Measurements from ENCODE around the gene HMHB1. TPM values are rescaled to one million over a fixed set of nuclear protein-coding genes. Genes with fewer than 3 reads are reported as not detected.

Gene HMHB1
- total RNA-seq, 1 donor from 2014 or later, result not detected

DNA sequence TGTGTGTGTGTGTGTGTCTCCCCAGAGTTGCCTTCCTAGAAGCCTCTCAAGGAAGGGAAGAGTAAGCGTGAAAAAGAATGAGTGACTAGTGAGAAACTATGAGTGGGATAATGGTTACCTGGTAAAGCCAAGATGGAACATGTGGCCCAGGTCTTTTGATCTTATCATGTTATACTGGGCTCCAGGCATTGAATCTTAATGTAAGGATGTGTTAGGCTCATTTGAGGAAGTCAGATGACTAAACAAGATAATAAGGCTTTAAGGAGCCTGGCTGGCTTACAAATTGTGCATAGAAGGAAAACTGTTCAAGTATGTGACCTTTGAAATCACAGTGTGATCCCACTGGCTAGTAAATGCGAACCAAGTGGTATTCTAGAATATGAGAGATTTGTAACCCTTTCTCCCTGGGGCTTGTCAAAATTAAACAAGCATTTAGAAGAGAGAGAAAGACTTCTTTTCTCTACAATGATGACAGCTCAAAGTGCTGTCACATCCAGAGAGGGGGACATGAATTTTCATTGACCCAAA lies 29.9 kb upstream of the HMHB1 start:
- Histone ChIP-seq H3K27me3 (ENCODE audit: control insufficient read depth, insufficient read depth, low read length) (no peaks in the 10 kb centered on the region), H3K4me3 (ENCODE audit: low read depth, low read length) (no peak overlapping the region), H3K36me3 (ENCODE audit: control insufficient read depth, insufficient read depth, low read length) (no peaks in the 10 kb centered on the region)
- TF ChIP-seq, protein P1, sequence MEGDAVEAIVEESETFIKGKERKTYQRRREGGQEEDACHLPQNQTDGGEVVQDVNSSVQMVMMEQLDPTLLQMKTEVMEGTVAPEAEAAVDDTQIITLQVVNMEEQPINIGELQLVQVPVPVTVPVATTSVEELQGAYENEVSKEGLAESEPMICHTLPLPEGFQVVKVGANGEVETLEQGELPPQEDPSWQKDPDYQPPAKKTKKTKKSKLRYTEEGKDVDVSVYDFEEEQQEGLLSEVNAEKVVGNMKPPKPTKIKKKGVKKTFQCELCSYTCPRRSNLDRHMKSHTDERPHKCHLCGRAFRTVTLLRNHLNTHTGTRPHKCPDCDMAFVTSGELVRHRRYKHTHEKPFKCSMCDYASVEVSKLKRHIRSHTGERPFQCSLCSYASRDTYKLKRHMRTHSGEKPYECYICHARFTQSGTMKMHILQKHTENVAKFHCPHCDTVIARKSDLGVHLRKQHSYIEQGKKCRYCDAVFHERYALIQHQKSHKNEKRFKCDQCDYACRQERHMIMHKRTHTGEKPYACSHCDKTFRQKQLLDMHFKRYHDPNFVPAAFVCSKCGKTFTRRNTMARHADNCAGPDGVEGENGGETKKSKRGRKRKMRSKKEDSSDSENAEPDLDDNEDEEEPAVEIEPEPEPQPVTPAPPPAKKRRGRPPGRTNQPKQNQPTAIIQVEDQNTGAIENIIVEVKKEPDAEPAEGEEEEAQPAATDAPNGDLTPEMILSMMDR (IDR thresholded peaks at IDR 0.05; ENCODE audit: insufficient read depth, low read length, severe bottlenecking), result no peak
- FAIRE-seq (no peak), DNase-seq (ENCODE audit: low read depth) (no peak)

GRCh38 chr5:143782588-143783386 lies 29.2 kb upstream of the HMHB1 start:
- TF ChIP-seq, protein P1 (IDR thresholded peaks at IDR 0.05; ENCODE audit: insufficient read depth, low read length, severe bottlenecking), result no peak
- FAIRE-seq, result peak; percentile 43
- Histone ChIP-seq H3K36me3 (ENCODE audit: control insufficient read depth, insufficient read depth, low read length) (no peaks in the 10 kb centered on the region), H3K27me3 (ENCODE audit: control insufficient read depth, insufficient read depth, low read length) (no peaks in the 10 kb centered on the region), H3K4me3 (ENCODE audit: low read depth, low read length) (no peak overlapping the region)
- no peak for DNase-seq (ENCODE audit: low read depth)

DNA sequence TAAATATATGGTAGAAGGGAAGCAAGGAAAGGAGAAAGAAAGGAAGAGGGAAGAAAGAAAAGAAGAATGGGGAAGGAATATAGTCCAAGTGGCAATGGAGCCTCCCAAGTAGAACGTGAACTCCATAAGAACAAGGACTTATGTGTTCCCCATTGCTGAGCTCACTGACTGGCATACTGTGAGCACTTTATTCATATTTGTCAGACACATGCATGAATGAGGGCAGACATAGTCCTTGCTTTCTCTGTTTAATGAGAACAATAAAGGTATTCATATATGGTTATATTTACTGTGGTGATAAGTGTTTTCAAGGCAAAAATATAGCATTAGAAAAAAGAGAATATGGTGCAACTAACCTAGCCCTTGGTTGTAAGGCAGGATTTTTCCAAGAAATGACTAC lies 23.6 kb upstream of the HMHB1 start:
- Histone ChIP-seq H3K36me3 (ENCODE audit: control insufficient read depth, insufficient read depth, low read length) (no peaks in the 10 kb centered on the region), H3K4me3 (ENCODE audit: low read depth, low read length) (no peak overlapping the region), H3K27me3 (ENCODE audit: control insufficient read depth, insufficient read depth, low read length) (no peaks in the 10 kb centered on the region)
- no peak for FAIRE-seq
- no peak for DNase-seq (ENCODE audit: low read depth)
- TF ChIP-seq, protein P1 (IDR thresholded peaks at IDR 0.05; ENCODE audit: insufficient read depth, low read length, severe bottlenecking), result no peak

DNA sequence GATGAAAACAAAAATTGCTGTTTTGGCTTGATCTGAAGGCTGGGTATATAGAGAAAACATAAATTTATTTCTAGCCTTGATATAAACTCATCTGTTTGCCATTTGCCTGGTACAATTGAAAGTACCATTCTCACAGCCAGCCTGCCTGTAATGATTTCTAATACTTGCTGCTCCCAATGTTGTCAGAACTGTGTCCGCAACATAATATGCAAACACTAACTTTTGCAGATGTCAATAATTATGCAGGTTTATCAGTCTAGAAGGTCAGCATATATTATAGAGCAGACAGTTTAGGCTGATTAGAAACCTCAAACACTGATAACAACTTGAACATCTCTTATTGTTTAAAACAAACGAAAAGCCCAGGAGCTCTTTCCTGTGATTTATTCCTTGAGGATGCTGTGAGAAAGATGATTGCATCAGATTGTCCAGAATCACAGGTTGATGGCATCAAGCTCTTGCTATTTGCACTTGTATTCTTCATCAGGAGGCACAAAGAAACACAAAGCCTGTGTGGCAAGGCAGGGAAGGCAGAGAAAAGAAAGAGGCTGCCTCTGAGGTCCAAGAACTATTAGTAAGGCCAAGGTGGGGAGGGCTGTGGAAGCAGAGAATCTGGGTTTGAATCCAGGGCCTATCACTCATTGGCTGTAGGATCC lies 21.4 kb upstream of the HMHB1 start:
- DNase-seq (ENCODE audit: low read depth) (no peak), FAIRE-seq (no peak)
- TF ChIP-seq, protein P1 (IDR thresholded peaks at IDR 0.05; ENCODE audit: insufficient read depth, low read length, severe bottlenecking), result no peak
- Histone ChIP-seq H3K27me3 (ENCODE audit: control insufficient read depth, insufficient read depth, low read length) (no peaks in the 10 kb centered on the region), H3K4me3 (ENCODE audit: low read depth, low read length) (no peak overlapping the region), H3K36me3 (ENCODE audit: control insufficient read depth, insufficient read depth, low read length) (no peaks in the 10 kb centered on the region)

DNA sequence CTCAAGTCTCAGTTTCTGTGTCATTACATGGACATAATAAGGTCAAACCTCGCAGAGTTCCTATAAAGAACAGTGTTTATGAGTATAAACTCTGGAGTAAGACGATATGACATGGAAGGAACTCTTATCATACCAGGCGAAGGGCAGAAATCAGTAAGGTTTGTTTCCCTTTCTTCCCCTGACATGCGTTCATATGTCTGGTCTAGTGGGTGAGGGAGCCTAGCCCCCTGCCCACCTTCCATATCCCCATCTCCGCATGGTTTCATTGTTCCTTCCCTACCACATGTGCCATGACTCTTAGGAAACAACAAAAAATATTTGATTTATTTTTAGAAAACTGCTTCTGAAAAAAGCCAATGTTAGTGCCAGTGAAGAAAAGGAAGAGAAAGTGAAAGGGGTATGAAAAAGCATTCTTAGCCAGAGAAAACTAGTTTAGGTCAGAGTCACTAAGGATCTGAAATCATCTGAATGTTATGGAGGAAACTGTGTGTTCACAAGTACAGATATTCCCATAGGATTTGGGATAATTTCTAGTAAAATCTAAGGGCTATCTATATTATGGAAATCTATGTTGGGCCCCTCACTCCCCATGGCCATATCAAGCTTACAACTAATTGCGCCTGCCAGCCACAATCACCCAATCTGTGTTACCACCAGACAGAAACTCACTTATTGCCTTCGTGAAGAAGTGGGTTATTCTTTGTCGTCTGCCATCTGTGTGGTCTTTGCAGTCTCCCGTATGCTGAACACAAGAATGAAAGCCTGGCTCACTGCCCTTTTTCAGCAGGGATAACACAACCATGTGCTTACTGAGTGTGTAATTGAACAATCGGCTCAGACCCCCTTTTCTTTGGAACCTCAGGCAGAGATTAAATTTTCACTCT lies 19.9 kb upstream of the HMHB1 start:
- no peaks in the 10 kb centered on the region for H3K27me3 ChIP-seq (ENCODE audit: control insufficient read depth, insufficient read depth, low read length)
- H3K4me3 ChIP-seq (ENCODE audit: low read depth, low read length), result no peak overlapping the region
- TF ChIP-seq, protein P1 (IDR thresholded peaks at IDR 0.05; ENCODE audit: insufficient read depth, low read length, severe bottlenecking), result no peak
- no peak for DNase-seq (ENCODE audit: low read depth)
- no peaks in the 10 kb centered on the region for H3K36me3 ChIP-seq (ENCODE audit: control insufficient read depth, insufficient read depth, low read length)
- FAIRE-seq, result no peak

Measured in bronchial epithelial cell (primary cell).